OCI-LY3 (cell line): ENCODE results near the gene CRTC3.

ENCODE experiments used
- CTCF ChIP-seq: fragments of 200-600, 300-600 bp; sonication (generic); IDR thresholded peaks from 2 replicates; pipeline ENCODE4 v1.5.1; 2014; ENCODE audit warnings: antibody characterized with exemption, low read length, low read depth
- EZH2phosphoT487 ChIP-seq: fragments of 200-600 bp; shearing (Covaris generic); IDR thresholded peaks from 2 replicates; pipeline ENCODE4 v1.6.1; 2018; ENCODE audit warnings: antibody characterized with exemption, mixed run types, low read depth

DNA sequence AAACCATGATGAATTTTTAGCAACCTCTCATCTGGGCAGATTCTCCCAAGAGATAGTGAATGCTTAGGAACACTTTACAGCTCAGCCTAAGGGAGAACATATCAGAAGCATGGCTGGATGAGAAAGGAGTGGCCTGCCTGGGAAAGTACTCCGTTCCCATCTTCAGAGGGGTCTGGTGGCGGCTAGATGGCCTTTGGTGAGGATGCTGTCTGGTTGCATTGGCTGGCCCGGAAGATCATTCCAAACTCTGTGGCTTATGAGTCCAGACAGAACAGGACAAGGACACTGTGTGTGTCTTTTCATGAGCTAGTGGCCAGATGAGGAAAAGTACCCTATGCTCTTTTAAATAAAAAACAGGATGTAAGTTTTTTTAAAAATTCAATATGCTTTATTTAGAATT lies 51.2 kb downstream of the CRTC3 start:
- TF ChIP-seq CTCF = no peak
- no peak for TF ChIP-seq EZH2phosphoT487
